Activated B cell treated with CpG ODN at 0.5 μM for 24 hours (primary cell): Measurements from ENCODE around the gene TLX3. TPM values are rescaled to one million over a fixed set of nuclear protein-coding genes. Genes with fewer than 3 reads are reported as not detected.

Experiments
- ATAC-seq: fragments of 200-7000 bp; cut with Tn5 transposase; one replicate; pipeline ENCODE4 v1.10.0; 2021; ENCODE audit warnings: low read depth, mild to moderate bottlenecking, moderate library complexity
- CTCF ChIA-PET: fragments of 350-600 bp; sonication (Branson Sonifier 250); formaldehyde crosslinking; loops from one replicate; lab custom pipeline; 2021; ENCODE audit warnings: antibody characterized with exemption; lab: Charles Lee
- POLR2A ChIA-PET: fragments of 350-600 bp; sonication (Branson Sonifier 250); formaldehyde crosslinking; loops from one replicate; lab custom pipeline; 2021; ENCODE audit warnings: antibody characterized with exemption; lab: Charles Lee
- DNase-seq: peaks from one replicate; pipeline ENCODE4 v3.0.0; 2022
- H3K27ac Mint-ChIP-seq: one replicate; pipeline ENCODE4 v1.8.0; 2020; ENCODE audit warnings: mixed read lengths
- H3K27me3 Mint-ChIP-seq: one replicate; pipeline ENCODE4 v1.8.0; 2021; ENCODE audit warnings: mixed read lengths
- H3K36me3 Mint-ChIP-seq: one replicate; pipeline ENCODE4 v1.8.0; 2021; ENCODE audit warnings: low read depth, mixed read lengths
- H3K4me1 Mint-ChIP-seq: one replicate; pipeline ENCODE4 v1.8.0; 2021; ENCODE audit warnings: mixed read lengths
- H3K4me3 Mint-ChIP-seq: one replicate; pipeline ENCODE4 v1.8.0; 2020; ENCODE audit warnings: mild to moderate bottlenecking, mixed read lengths
- H3K9me3 Mint-ChIP-seq: one replicate; pipeline ENCODE4 v1.8.0; 2020; ENCODE audit warnings: mixed read lengths
- CTCF ChIP-seq: fragments of 200-600 bp; IDR thresholded peaks from one replicate; pipeline ENCODE4 v1.8.0; 2022; ENCODE audit warnings: antibody characterized with exemption, mild to moderate bottlenecking
- intact Hi-C: fragments of 100-400 bp; cut with micrococcal nuclease; formaldehyde crosslinking; loops from one replicate; pipeline ENCODE4 v1.15.1; 2024
- total RNA-seq: library from RNA; stranded (reverse); gene quantifications from 2 replicates; pipeline ENCODE4 v1.2.3, GENCODE V29; 2022

The TLX3 gene
- total RNA-seq, 1 donor from 2014 or later: not detected

GRCh38 chr5:171272996-171273970 lies 35.8 kb upstream of the TLX3 start:
- no peak for DNase-seq
- H3K27ac Mint-ChIP-seq: no peak overlapping the region
- no peak overlapping the region for H3K4me3 Mint-ChIP-seq
- peaks cover 14% of the 10 kb centered on the region for H3K27me3 Mint-ChIP-seq
- peaks cover 3% of the 10 kb centered on the region for H3K9me3 Mint-ChIP-seq
- no peaks in the 10 kb centered on the region for H3K36me3 Mint-ChIP-seq
- CTCF ChIA-PET: no interaction called here
- no peaks in the 10 kb centered on the region for H3K4me1 Mint-ChIP-seq
- ATAC-seq: no peak
- POLR2A ChIA-PET: no interaction called here
- intact Hi-C loops: loop anchor here (2.0 kb wide), 1 partner anchor 634 kb away; no protein-coding TSS in a partner anchor
- no peak for TF ChIP-seq CTCF

- Mint-ChIP-seq H3K9me3 (peaks cover 3% of the 10 kb centered on the region), H3K27ac (no peak overlapping the region), H3K27me3 (peaks cover 21% of the 10 kb centered on the region), H3K4me3 (no peak overlapping the region), H3K36me3 (no peaks in the 10 kb centered on the region), H3K4me1 (no peaks in the 10 kb centered on the region)
- TF ChIP-seq CTCF: no peak
- CTCF ChIA-PET: interaction anchor here (0.7 kb wide), 1 partner anchor 1655 kb away, joined by 3 read pairs; no protein-coding TSS in a partner anchor
- ATAC-seq (no peak), DNase-seq (no peak)
- intact Hi-C loops: no loop called here
- POLR2A ChIA-PET: no interaction called here
Measured at GRCh38 chr5:171275841-171276544, 33.1 kb upstream of the TLX3 start.

DNA sequence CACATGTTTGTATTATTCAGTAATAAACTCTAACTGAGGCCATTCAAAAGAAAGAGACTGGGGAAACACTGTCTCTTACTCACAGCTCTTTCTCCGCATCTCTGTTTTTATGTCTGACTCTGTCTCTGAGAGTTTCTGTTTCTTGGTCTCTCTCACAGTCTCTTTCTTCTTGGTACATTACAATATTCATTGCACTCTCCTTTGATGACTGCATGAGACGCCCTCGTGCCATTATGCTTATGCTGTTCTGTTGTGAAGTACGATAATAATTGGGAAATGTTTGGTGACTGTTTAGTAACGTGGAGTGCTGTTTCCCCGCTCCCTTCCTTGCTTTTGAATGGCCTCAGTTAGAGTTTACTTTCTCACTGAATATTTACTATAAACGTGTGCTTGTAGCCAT lies 25.3 kb upstream of the TLX3 start:
- CTCF ChIA-PET: no interaction called here
- Mint-ChIP-seq H3K4me1 (no peaks in the 10 kb centered on the region), H3K36me3 (no peaks in the 10 kb centered on the region), H3K9me3 (no peaks in the 10 kb centered on the region), H3K27me3 (peaks cover 29% of the 10 kb centered on the region), H3K27ac (no peak overlapping the region), H3K4me3 (no peak overlapping the region)
- intact Hi-C loops: no loop called here
- ATAC-seq (no peak), DNase-seq (no peak)
- TF ChIP-seq CTCF: no peak
- POLR2A ChIA-PET: no interaction called here

GRCh38 chr5:171285465-171285864 lies 23.6 kb upstream of the TLX3 start:
- DNase-seq: no peak
- no peaks in the 10 kb centered on the region for H3K9me3 Mint-ChIP-seq
- ChIA-PET CTCF (no interaction called here), POLR2A (no interaction called here)
- ATAC-seq: no peak
- no peaks in the 10 kb centered on the region for H3K36me3 Mint-ChIP-seq
- TF ChIP-seq CTCF: no peak
- H3K4me3 Mint-ChIP-seq: no peak overlapping the region
- no peak overlapping the region for H3K27ac Mint-ChIP-seq
- H3K4me1 Mint-ChIP-seq: no peaks in the 10 kb centered on the region
- intact Hi-C loops: no loop called here
- peaks cover 26% of the 10 kb centered on the region for H3K27me3 Mint-ChIP-seq

- Mint-ChIP-seq H3K27me3 (peaks cover 23% of the 10 kb centered on the region), H3K9me3 (no peaks in the 10 kb centered on the region), H3K4me1 (no peaks in the 10 kb centered on the region), H3K27ac (no peak overlapping the region), H3K4me3 (no peak overlapping the region), H3K36me3 (no peaks in the 10 kb centered on the region)
- ChIA-PET POLR2A (no interaction called here), CTCF (no interaction called here)
- intact Hi-C loops: no loop called here
- no peak for DNase-seq
- TF ChIP-seq CTCF: no peak
- no peak for ATAC-seq
Measured at GRCh38 chr5:171288066-171288465, 21.0 kb upstream of the TLX3 start.
